ENCODE results near the gene RAB36.

The RAB36 gene

GRCh38 chr22:23158516-23159290, 13.4 kb downstream of the RAB36 start:
- DNase-seq (ENCODE audit: low read depth) = no peak

GRCh38 chr22:23159291-23159630, 14.0 kb downstream of the RAB36 start:
- DNase-seq (ENCODE audit: low read depth) = no peak

GRCh38 chr22:23161029-23161428, 15.8 kb downstream of the RAB36 start:
- no peak for DNase-seq (ENCODE audit: low read depth)

- no peak for DNase-seq (ENCODE audit: low read depth)
These were observed 16.3 kb downstream of the RAB36 start for GRCh38 chr22:23161574-23161973.

- no peak for DNase-seq (ENCODE audit: low read depth)
These were observed 18.4 kb downstream of the RAB36 start for GRCh38 chr22:23163665-23164064.

DNA sequence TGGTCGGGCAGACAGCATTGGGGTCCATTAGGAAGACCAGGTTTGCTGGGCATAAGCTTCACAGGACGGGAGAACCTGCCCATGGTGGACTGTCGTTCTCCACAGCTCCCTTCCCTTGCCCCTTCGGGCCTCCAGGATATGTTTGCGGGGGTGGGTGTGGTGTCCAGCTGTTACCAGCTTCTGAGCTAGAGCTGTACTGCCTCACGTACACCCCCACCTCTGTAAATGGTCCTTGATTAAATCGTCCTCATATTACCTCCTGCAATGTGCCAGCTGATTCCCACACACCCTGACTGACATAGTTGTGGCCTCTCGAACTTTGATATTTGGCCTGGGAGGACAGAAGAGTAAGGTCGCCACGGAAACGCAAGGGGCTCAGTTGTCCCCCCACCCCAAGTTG, 18.8 kb downstream of the RAB36 start:
- DNase-seq (ENCODE audit: low read depth) = no peak

- no peak for DNase-seq (ENCODE audit: low read depth)
These were observed 21.0 kb downstream of the RAB36 start for GRCh38 chr22:23166042-23166831.

DNA sequence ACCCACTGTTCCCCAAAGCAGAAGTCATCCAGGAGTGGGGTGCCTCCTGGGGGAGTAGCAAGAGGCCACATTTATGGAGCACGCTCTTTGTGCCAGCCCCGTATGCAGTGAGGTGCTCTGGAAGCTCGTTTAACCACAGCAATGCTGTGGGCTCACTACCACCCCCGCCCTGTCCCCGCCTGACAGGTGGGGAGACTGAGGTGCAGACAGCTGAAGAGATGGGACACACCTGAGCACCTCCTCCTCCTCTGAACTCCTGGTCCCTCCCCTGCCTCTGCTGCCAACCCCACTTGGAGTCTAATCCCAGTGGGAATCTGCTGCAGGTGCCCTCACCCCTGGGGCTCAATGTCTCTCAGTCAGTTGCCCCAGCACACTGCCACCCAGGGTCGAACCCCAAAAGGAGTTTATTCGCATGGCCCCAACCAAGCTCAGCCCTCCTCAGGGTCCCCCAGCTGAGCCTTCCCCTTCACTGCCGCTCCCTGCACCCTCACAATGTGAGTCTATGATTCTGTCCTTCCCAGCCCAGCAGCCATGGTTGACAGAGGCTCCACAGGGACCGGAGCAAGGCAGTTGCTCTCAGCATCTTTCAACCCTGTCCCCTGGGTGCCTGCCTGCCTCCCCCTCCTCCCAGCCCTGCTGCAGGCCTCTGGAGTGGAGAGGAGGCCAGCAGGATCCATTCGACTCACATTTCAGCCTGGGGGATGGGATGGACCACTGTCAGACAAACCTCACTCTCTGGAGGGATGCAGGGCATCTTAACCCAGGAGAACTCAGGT, 21.8 kb downstream of the RAB36 start:
- no peak for DNase-seq (ENCODE audit: low read depth)

DNA sequence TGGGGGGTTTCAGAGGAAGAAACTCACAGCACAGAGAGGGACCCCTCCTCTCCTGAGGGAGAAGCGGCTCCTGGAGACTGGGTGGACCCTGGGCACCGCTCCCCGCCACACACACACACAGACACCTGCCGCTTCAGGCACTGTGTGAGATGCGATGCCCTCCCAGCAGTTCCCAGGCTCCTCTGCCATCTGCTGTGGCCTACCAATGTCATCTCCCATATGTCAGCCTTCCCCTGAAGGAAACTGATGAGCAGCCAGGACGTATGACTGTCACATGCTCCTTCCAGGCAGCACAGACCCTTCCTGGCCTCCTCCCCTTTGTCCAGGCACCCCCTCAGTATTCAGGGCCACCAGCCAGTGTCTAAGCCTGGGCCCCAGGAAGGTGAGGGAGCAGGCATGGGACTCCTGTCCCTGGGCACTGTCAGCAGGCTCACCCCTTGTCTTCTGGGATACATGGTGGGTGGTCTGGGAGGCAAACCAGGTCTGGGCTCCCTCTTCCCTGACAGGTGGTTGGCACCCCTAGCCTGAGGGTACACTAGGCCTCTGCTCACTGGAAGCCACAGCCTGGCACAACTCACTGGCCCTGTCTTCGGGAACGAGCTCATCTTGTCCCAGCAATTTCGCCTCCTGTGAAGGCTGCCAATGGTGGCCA, 23.2 kb downstream of the RAB36 start:
- DNase-seq (ENCODE audit: low read depth) = no peak

DNA sequence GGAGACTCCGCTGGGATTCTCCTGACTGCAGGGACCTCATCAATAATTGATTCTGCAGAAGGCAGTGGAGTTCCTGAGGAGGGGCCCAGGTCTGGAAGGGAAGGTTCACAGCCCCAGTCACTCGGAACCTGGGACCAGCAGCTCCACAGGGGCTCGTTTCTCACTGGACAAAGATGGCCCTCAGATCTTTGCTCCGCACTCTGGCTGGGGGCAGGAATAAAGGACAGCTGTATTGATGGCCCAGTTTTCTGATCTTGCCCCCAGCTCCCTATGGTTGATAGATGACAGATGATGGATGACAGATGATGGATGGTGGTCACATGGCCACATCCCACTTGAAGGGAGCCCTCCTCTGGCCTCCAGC, 23.7 kb downstream of the RAB36 start:
- DNase-seq (ENCODE audit: low read depth) = no peak

DNA sequence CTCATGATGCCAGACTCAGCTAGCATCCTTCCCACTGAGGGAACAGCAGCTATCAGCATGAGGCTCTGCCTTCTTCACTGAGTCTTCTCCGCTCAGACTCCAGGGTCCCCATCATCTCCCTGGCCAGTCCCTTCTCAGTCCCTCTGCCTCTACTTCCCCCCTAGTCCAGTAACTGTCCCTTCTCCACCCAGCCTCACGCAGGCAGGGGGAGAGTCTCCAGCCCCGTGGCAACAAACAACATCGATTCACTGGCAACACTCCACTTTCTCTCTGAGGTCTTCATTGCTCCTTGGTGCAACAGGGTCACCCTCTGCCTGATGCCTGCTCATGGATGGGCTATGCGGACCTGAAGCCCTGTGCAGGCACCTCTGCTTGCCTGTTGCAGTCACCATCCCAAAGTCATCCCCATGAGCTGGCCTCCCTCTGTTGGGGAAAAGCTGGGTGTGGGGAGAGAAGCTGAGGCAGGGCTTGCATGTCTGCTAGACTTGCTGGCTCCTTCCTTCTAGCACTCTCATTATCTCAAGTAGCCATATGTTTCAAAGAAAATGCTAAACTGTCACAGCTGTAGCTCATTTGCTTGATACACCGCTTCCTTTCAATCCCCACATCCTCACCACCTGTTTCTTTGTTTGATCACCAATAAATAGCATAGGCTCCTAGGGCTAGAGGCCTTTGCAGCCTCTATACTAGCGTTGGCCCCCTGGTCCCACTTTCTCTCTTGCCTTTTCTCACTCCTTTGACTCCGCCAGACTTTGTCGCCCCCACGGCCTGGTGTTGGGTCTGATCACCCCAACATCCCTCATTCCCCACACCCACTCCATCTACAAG, 30.8 kb downstream of the RAB36 start:
- DNase-seq (ENCODE audit: low read depth) = no peak

DNA sequence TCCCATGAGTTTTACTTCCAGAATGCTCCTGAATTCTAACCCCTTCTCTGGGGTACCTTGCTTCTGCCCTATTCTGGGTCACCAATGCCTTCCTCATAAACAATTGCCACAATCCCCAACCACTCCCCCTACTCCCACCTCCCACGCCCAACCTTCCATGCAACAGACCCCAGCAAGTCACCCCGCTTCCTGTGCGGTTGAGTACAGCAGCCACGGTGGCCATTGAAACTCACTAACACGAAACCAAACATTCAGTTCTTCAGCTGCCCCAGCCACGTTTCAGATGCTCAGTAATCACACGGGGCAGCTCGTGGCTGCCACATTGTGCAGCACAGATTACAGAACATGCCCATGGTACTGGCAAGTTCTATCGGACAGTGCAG, 31.4 kb downstream of the RAB36 start:
- no peak for DNase-seq (ENCODE audit: low read depth)

DNA sequence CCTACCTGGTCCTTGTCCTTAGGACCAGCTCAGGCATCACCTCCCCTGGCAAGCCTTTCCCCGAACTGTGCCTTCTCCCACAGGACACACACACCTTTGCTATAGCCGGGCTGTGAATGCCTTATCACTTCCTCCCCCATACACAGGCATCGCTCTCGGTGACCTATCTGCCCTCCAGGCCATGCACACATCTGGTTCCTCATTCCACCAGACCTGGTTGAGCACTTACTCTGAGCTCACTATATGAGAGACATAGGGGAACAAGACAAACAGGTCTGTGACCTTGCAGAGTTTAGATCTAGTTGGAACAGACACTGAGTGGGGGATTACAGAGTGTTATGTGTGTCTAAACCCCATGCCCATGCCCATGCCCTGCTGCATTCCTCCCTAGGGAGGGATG, 31.9 kb downstream of the RAB36 start:
- no peak for DNase-seq (ENCODE audit: low read depth)

DNA sequence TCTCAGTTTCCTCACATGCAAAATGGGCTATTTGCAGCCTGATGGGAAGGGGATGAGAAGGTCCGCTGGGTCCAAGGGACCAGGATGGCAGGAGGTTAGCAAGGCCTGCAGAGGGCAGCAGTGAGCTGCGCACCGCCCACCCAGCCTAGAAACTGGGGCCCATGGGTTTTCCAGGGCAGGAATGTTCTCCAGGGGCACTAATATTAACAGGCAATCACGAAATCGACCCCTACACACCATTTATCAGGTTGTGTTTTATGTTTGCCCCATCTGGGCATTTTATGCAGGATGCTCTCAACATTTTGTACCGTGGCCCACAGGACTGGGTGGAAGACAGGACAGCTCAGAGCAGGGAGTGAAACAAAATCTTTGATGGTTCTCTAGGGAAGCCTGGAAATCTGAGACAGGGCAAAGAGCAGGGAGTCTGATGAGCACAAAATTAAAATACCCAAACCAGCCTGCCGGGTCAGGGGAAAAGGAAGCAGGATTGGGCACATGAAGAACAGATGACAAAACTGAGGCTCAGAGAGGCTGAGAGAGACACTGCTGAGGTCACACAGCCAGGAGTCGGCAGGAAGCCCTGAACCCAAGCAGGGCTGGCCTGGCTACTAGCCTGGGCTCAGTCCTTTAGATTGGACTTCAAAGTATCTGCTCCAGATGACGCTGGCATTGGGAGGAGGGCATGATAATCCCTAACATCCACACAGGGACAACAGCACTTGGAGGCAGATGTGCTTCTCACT, 33.4 kb downstream of the RAB36 start:
- DNase-seq (ENCODE audit: low read depth) = peak; percentile 41

DNA sequence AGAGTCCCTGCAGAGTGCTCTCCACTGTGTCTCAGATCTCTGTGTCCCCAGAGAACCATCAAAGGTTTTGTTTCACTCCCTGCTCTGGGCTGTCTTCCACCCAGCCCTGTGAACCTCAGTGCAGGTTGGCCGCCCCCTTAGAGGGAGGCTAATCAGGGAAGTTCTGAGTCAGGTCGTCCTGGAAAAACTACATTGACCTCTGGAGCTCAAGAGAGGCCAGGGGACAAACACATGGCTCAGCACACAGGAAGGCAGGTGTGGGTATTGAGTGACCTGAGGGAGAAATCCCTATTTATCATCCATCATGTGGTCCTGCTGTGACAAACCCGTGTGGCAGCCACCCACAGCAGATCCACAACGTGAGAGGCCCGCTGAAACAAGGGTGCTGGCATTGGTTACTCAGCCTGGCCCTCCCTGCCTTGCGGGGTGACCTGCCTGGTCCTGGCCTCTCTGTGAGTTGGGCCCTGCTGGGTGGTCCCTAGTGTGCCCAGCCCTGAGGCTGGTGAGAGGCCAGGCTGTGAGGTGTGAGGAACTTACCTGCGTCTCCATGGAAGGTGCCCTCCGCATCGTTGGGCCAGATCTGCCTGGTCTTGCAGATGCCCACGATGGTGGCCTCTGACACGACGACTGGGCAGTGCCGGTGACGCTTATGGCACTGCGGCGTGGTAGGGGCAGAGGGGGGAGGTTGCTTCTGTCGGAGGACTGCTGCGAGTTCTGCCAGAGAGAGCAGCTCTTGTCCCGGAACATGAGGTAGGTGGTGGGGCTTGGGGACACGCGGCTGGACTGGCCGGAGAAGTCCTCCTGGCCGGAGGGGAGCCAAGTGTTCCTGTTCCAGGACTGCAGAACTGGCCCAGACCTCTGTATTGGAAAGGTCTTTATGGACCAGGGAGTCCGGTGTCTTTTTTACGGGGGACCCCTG, 34.4 kb downstream of the RAB36 start:
- DNase-seq (ENCODE audit: low read depth) = no peak

DNA sequence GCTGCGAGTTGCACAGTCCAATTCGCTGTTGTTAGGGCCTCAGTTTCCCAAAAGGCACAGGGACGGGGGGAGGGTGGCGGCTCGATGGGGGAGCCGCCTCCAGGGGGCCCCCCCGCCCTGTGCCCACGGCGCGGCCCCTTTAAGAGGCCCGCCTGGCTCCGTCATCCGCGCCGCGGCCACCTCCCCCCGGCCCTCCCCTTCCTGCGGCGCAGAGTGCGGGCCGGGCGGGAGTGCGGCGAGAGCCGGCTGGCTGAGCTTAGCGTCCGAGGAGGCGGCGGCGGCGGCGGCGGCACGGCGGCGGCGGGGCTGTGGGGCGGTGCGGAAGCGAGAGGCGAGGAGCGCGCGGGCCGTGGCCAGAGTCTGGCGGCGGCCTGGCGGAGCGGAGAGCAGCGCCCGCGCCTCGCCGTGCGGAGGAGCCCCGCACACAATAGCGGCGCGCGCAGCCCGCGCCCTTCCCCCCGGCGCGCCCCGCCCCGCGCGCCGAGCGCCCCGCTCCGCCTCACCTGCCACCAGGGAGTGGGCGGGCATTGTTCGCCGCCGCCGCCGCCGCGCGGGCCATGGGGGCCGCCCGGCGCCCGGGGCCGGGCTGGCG, 35.1 kb downstream of the RAB36 start, which contains the start of gene BCR:
BCR (plus strand) TSS at position 209 of the 592 bp plus-strand sequence. CDS start 452 bp downstream, outside the sequence.
- DNase-seq (ENCODE audit: low read depth) = peak; percentile 50

DNA sequence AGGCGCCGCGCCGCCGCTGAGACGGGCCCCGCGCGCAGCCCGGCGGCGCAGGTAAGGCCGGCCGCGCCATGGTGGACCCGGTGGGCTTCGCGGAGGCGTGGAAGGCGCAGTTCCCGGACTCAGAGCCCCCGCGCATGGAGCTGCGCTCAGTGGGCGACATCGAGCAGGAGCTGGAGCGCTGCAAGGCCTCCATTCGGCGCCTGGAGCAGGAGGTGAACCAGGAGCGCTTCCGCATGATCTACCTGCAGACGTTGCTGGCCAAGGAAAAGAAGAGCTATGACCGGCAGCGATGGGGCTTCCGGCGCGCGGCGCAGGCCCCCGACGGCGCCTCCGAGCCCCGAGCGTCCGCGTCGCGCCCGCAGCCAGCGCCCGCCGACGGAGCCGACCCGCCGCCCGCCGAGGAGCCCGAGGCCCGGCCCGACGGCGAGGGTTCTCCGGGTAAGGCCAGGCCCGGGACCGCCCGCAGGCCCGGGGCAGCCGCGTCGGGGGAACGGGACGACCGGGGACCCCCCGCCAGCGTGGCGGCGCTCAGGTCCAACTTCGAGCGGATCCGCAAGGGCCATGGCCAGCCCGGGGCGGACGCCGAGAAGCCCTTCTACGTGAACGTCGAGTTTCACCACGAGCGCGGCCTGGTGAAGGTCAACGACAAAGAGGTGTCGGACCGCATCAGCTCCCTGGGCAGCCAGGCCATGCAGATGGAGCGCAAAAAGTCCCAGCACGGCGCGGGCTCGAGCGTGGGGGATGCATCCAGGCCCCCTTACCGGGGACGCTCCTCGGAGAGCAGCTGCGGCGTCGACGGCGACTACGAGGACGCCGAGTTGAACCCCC, 35.8 kb downstream of the RAB36 start:
- no peak for DNase-seq (ENCODE audit: low read depth)

DNA sequence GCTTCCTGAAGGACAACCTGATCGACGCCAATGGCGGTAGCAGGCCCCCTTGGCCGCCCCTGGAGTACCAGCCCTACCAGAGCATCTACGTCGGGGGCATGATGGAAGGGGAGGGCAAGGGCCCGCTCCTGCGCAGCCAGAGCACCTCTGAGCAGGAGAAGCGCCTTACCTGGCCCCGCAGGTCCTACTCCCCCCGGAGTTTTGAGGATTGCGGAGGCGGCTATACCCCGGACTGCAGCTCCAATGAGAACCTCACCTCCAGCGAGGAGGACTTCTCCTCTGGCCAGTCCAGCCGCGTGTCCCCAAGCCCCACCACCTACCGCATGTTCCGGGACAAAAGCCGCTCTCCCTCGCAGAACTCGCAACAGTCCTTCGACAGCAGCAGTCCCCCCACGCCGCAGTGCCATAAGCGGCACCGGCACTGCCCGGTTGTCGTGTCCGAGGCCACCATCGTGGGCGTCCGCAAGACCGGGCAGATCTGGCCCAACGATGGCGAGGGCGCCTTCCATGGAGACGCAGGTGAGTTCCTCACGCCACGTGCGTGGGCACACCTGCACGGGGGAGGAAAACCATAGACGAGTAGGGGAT, 36.5 kb downstream of the RAB36 start:
- no peak for DNase-seq (ENCODE audit: low read depth)

Measured in activated T-helper 1 cell treated with Interleukin-2 at 50 U/mL for 16 hours (primary cell).